ENCODE measurements around the gene FLT1. TPM values are rescaled to one million over a fixed set of nuclear protein-coding genes. Genes with fewer than 3 reads are reported as not detected.

The FLT1 gene
- total RNA-seq, 1 donor from 2014 or later: not detected

- Mint-ChIP-seq H3K4me1 (no peaks in the 10 kb centered on the region), H3K27me3 (ENCODE audit: low read depth) (no peaks in the 10 kb centered on the region), H3K27ac (ENCODE audit: unreplicated experiment) (no peak overlapping the region), H3K4me3 (no peak overlapping the region), H3K9me3 (no peaks in the 10 kb centered on the region), H3K36me3 (ENCODE audit: low read depth) (no peaks in the 10 kb centered on the region)
- TF ChIP-seq CTCF (conservative IDR thresholded peaks at IDR 0.05): no peak
- DNase-seq (ENCODE audit: low read depth, low spot score): no peak
Observed at GRCh38 chr13:28473044-28473443, 21.9 kb downstream of the FLT1 start.

- Mint-ChIP-seq H3K4me3 (no peak overlapping the region), H3K27ac (ENCODE audit: unreplicated experiment) (no peak overlapping the region), H3K27me3 (ENCODE audit: low read depth) (no peaks in the 10 kb centered on the region), H3K9me3 (no peaks in the 10 kb centered on the region), H3K36me3 (ENCODE audit: low read depth) (no peaks in the 10 kb centered on the region), H3K4me1 (no peaks in the 10 kb centered on the region)
- no peak for DNase-seq (ENCODE audit: low read depth, low spot score)
- TF ChIP-seq CTCF (conservative IDR thresholded peaks at IDR 0.05): no peak
Observed at GRCh38 chr13:28471421-28471820, 23.5 kb downstream of the FLT1 start.

- Mint-ChIP-seq H3K27ac (ENCODE audit: unreplicated experiment) (no peak overlapping the region), H3K9me3 (no peaks in the 10 kb centered on the region), H3K4me3 (no peak overlapping the region), H3K36me3 (ENCODE audit: low read depth) (no peaks in the 10 kb centered on the region), H3K4me1 (no peaks in the 10 kb centered on the region), H3K27me3 (ENCODE audit: low read depth) (no peaks in the 10 kb centered on the region)
- TF ChIP-seq CTCF (conservative IDR thresholded peaks at IDR 0.05): no peak
- DNase-seq (ENCODE audit: low read depth, low spot score): no peak
Observed at GRCh38 chr13:28470296-28470695, 24.6 kb downstream of the FLT1 start.

GRCh38 chr13:28469316-28469715 is 25.6 kb downstream of the FLT1 start:
- H3K27ac Mint-ChIP-seq (ENCODE audit: unreplicated experiment): no peak overlapping the region
- DNase-seq (ENCODE audit: low read depth, low spot score): no peak
- peaks cover 4% of the 10 kb centered on the region for H3K27me3 Mint-ChIP-seq (ENCODE audit: low read depth)
- H3K36me3 Mint-ChIP-seq (ENCODE audit: low read depth): no peaks in the 10 kb centered on the region
- H3K4me1 Mint-ChIP-seq: no peaks in the 10 kb centered on the region
- H3K4me3 Mint-ChIP-seq: no peak overlapping the region
- no peak for TF ChIP-seq CTCF (conservative IDR thresholded peaks at IDR 0.05)
- no peaks in the 10 kb centered on the region for H3K9me3 Mint-ChIP-seq

- no peaks in the 10 kb centered on the region for H3K4me1 Mint-ChIP-seq
Observed at GRCh38 chr13:28468023-28468915, 26.7 kb downstream of the FLT1 start.

More at GRCh38 chr13:28468023-28468915, 26.7 kb downstream of the FLT1 start:
- TF ChIP-seq CTCF (conservative IDR thresholded peaks at IDR 0.05): no peak
- DNase-seq (ENCODE audit: low read depth, low spot score): no peak
- no peaks in the 10 kb centered on the region for H3K36me3 Mint-ChIP-seq (ENCODE audit: low read depth)
- no peak overlapping the region for H3K27ac Mint-ChIP-seq (ENCODE audit: unreplicated experiment)
- H3K4me3 Mint-ChIP-seq: no peak overlapping the region
- H3K27me3 Mint-ChIP-seq (ENCODE audit: low read depth): peaks cover 4% of the 10 kb centered on the region
- H3K9me3 Mint-ChIP-seq: no peaks in the 10 kb centered on the region

Measured in neural crest cell (in vitro differentiated cells).